RWPE1 (cell line): Measurements from ENCODE around the gene BCR.

ENCODE experiments used
- CTCF ChIA-PET: fragments of 350-600 bp; sonication (Branson Sonifier 250); formaldehyde crosslinking; extraction: SDS; loops from one replicate; lab custom pipeline; 2021; lab: Yijun Ruan, JAX
- POLR2A ChIA-PET: fragments of 400-600 bp; formaldehyde crosslinking; extraction: SDS; loops from one replicate; lab custom pipeline; 2020; ENCODE audit warnings: antibody characterized with exemption; ENCODE audit not compliant: low non-redundant PET; lab: Yijun Ruan, JAX
- DNase-seq: peaks from one replicate; pipeline ENCODE4 v3.0.0; 2012; ENCODE audit warnings: low spot score
- H3K27ac ChIP-seq: fragments of 450-650 bp; 2 replicates; pipeline ENCODE4 v1.5.1; 2017
- TF ChIP-seq, protein P1 (sequence below): fragments of 450-650 bp; conservative IDR thresholded peaks from 2 replicates; pipeline ENCODE4 v1.5.1; 2017; ENCODE audit warnings: low read depth, mild to moderate bottlenecking

Gene BCR

GRCh38 chr22:23137905-23138561 lies 42.3 kb upstream of the BCR start:
- no peak for DNase-seq
- H3K27ac ChIP-seq: peak overlapping the region; percentile 56
- TF ChIP-seq, protein P1, sequence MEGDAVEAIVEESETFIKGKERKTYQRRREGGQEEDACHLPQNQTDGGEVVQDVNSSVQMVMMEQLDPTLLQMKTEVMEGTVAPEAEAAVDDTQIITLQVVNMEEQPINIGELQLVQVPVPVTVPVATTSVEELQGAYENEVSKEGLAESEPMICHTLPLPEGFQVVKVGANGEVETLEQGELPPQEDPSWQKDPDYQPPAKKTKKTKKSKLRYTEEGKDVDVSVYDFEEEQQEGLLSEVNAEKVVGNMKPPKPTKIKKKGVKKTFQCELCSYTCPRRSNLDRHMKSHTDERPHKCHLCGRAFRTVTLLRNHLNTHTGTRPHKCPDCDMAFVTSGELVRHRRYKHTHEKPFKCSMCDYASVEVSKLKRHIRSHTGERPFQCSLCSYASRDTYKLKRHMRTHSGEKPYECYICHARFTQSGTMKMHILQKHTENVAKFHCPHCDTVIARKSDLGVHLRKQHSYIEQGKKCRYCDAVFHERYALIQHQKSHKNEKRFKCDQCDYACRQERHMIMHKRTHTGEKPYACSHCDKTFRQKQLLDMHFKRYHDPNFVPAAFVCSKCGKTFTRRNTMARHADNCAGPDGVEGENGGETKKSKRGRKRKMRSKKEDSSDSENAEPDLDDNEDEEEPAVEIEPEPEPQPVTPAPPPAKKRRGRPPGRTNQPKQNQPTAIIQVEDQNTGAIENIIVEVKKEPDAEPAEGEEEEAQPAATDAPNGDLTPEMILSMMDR: no peak
- ChIA-PET POLR2A (no interaction called here), CTCF (interaction anchor here (0.6 to 0.8 kb wide), 2 partner anchors 35 to 182 kb away, joined by 3 to 5 read pairs; no protein-coding TSS in a partner anchor)

DNA sequence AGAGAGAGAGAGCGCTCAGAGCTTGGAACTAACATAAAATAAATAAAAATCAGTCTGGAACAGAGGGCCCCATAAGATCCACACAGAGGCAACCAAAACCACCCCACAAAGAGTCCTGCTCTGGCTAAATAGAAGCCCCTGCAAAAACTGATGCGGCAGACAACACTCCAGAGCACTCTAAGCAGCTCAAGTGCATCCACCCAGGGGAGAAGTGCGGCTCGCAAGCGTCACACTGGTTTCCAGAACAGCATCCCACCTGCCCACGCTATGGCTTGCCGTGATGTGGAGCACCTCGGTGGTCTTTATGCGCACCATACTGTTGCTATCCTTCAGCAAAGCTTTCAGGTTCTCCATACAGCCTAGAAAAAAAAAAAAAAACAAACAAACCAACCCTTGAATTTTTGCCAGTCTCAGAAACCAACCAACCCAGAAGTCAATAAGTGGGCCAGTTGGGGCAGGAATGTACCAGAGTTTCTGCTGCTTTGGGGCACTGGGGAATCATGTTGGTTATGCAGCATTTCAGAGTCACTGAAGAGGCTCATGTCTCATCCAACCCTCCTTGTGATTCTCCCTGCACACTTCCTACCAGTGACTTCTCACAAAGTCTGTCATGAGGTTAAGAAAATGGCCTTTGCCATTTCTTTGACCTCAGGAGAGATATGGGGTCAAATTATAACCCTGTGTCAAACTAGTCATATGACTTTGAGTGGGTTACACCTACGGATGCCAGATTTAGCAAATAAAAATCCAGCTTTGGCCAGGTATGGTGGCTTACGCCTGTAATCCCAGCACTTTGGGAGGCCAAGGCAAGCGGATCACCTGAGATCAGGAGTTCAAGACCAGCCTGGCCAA lies 41.5 kb upstream of the BCR start:
- POLR2A ChIA-PET: no interaction called here
- peak overlapping the region; percentile 56 for H3K27ac ChIP-seq
- CTCF ChIA-PET: interaction anchor here (0.6 to 0.8 kb wide), 3 partner anchors 17 to 183 kb away, joined by 3 to 6 read pairs (median 5); no protein-coding TSS in a partner anchor
- TF ChIP-seq, protein P1: no peak
- DNase-seq: no peak

- ChIA-PET CTCF (no interaction called here), POLR2A (no interaction called here)
- no peak overlapping the region for H3K27ac ChIP-seq
- DNase-seq: no peak
- TF ChIP-seq, protein P1: no peak
Measured at GRCh38 chr22:23140385-23140784, 39.9 kb upstream of the BCR start.

DNA sequence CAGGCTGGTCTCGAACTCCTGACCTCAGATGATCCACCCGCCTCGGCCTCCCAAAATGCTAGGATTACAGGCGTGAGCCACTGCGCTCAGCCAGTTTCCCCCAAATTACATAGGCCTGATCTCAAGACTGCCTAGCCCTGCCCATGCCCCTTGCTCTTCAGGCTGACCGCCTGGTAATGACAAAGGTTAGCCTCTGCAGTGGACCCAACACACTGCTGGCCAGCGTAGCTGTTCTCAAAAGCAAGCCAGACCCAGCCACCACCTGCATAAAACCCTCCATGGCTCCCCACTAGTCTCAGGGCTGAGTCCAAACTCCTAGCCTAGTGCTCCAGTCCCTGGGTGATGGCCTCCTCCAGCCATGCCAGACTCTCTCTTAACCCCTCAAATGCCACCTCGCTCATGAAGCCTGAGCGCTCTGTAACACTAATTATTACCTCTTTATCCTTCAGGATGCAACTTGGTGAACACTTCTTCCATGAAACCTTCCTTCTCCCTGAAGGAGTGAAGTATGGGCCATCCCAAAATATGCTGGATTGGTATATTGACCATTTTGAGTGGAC lies 37.7 kb upstream of the BCR start:
- TF ChIP-seq, protein P1: no peak
- ChIA-PET POLR2A (no interaction called here), CTCF (no interaction called here)
- H3K27ac ChIP-seq: peak overlapping the region; percentile 68
- no peak for DNase-seq

GRCh38 chr22:23143119-23143518 lies 37.2 kb upstream of the BCR start:
- no peak for DNase-seq
- H3K27ac ChIP-seq: no peak overlapping the region
- ChIA-PET POLR2A (no interaction called here), CTCF (no interaction called here)
- TF ChIP-seq, protein P1: no peak

GRCh38 chr22:23144432-23144831 lies 35.9 kb upstream of the BCR start:
- POLR2A ChIA-PET: interaction anchor here (0.6 kb wide), 1 partner anchor 9 kb away, joined by 3 read pairs; no protein-coding TSS in a partner anchor
- CTCF ChIA-PET: no interaction called here
- TF ChIP-seq, protein P1: no peak
- no peak for DNase-seq
- H3K27ac ChIP-seq: no peak overlapping the region
